ENCODE results near the gene HES5. TPM values are rescaled to one million over a fixed set of nuclear protein-coding genes. Genes with fewer than 3 reads are reported as not detected.

Gene HES5
- total RNA-seq, 2 experiments from 2014 or later = not detected

DNA sequence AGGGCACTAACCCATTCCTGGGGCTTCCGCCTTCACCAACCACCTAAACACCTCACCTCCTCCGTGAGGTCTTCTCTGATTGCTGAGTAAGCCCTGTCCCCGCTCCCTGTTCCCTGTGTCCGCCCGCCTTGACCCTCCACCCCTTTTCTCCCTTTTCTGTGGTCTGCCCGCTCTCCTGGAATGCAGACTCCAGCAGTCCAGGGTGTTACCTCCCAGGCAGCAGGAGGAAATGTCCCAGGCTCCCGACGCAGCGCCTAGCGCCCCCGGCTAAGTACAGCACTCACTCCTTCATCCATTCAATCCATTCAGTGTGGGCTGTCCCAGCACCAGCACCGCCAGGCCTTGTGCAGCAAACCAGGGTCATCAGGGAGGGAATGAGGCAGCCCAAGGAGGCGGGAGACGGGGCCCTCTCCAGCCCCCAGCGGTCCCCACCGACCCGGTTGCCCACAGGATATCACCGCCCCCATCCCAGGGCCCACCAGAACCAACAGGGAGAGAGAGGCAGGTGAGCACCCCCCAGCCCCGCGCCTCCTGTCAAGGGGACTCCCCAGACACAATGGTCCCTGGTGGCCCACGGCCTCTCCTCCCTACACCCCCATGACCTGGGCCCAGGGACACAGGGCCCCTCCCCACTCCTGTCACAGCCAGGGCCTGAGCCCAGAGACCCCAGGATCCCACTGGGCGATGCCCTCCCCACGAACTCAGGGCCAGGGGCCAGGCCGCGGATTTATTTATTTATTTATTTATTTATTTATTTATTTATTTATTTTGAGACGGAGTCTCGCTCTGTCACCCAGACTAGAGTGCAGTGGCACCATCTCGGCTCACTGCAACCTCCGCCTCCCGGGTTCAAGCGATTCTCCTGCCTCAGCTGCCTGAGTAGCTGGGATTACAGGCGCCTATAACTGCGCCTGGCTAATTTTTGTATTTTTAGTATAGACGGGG is 36.3 kb upstream of the HES5 start:
- no TSS peak for BruUV-seq (replicated peaks)
- Histone ChIP-seq H4K20me1 (ENCODE audit: insufficient read depth, low read length) (no peaks in the 10 kb centered on the region), H2AFZ (ENCODE audit: low read length) (no peak overlapping the region), H3K4me1 (ENCODE audit: insufficient read depth, low read length, poor library complexity, severe bottlenecking) (no peaks in the 10 kb centered on the region), H3K9me3 (ENCODE audit: low read length) (no peaks in the 10 kb centered on the region), H3K79me2 (ENCODE audit: insufficient read depth, low read depth, low read length) (no peaks in the 10 kb centered on the region), H3K4me3 (ENCODE audit: low read depth, low read length, poor library complexity, severe bottlenecking) (no peak overlapping the region), H3K4me2 (ENCODE audit: low read length) (no peak overlapping the region), H3K36me3 (ENCODE audit: insufficient read depth, low read length) (no peaks in the 10 kb centered on the region), H3K27ac (ENCODE audit: low read depth, low read length, poor library complexity, severe bottlenecking) (no peak overlapping the region), H3K9me2 (ENCODE audit: insufficient read depth, low read length) (no peaks in the 10 kb centered on the region)
- DNase-seq (ENCODE audit: low spot score) = no peak
- TF ChIP-seq, protein P1, sequence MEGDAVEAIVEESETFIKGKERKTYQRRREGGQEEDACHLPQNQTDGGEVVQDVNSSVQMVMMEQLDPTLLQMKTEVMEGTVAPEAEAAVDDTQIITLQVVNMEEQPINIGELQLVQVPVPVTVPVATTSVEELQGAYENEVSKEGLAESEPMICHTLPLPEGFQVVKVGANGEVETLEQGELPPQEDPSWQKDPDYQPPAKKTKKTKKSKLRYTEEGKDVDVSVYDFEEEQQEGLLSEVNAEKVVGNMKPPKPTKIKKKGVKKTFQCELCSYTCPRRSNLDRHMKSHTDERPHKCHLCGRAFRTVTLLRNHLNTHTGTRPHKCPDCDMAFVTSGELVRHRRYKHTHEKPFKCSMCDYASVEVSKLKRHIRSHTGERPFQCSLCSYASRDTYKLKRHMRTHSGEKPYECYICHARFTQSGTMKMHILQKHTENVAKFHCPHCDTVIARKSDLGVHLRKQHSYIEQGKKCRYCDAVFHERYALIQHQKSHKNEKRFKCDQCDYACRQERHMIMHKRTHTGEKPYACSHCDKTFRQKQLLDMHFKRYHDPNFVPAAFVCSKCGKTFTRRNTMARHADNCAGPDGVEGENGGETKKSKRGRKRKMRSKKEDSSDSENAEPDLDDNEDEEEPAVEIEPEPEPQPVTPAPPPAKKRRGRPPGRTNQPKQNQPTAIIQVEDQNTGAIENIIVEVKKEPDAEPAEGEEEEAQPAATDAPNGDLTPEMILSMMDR (conservative IDR thresholded peaks at IDR 0.05; ENCODE audit: low read length) = no peak
- TF ChIP-seq EZH2phosphoT487 (IDR thresholded peaks at IDR 0.05; ENCODE audit: borderline replicate concordance, low read depth, low read length) = no peak
- ChIA-PET POLR2A (no interaction called here), CTCF (ENCODE audit: unreplicated experiment) (no interaction called here)
- intact Hi-C loops (cut with micrococcal nuclease; ENCODE audit: unreplicated experiment) = no loop called here

DNA sequence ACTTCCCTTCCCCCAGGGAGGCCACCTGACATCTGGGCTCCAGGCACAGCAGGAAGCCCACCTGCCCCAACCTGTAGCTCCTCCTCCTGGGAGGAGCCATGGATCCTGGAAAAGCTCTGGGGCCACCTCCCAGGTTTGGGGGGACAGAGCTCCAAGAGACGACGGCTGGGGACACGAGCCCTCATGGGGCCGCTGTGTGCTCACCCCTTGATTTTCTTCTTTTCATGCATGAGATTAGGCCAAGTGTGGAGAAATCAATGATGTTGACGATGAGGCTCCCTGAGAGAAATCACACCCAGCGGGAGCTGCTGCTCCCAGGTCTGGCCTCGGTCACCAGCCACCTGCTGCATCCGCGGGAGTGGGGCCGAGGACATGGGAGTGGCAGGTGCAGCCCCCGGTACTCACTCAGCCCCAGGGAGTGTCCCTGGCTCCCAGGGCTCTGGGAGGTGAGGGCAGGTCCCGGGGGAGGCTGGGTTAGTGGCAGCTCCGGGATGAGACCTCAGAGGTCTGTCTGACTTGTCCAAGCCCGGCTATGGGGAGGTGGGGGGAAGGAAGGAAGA is 34.8 kb upstream of the HES5 start:
- no peaks in the 10 kb centered on the region for H3K9me2 ChIP-seq (ENCODE audit: insufficient read depth, low read length)
- H4K20me1 ChIP-seq (ENCODE audit: insufficient read depth, low read length) = no peaks in the 10 kb centered on the region
- TF ChIP-seq, protein P1 (conservative IDR thresholded peaks at IDR 0.05; ENCODE audit: low read length) = no peak
- no peak for TF ChIP-seq EZH2phosphoT487 (IDR thresholded peaks at IDR 0.05; ENCODE audit: borderline replicate concordance, low read depth, low read length)
- POLR2A ChIA-PET = interaction anchor here (0.8 kb wide), 1 partner anchor 163 kb away, joined by 6 read pairs; no protein-coding TSS in a partner anchor
- no peak overlapping the region for H2AFZ ChIP-seq (ENCODE audit: low read length)
- H3K27ac ChIP-seq (ENCODE audit: low read depth, low read length, poor library complexity, severe bottlenecking) = no peak overlapping the region
- BruUV-seq (replicated peaks) = no TSS peak
- no peak overlapping the region for H3K4me2 ChIP-seq (ENCODE audit: low read length)
- no peaks in the 10 kb centered on the region for H3K9me3 ChIP-seq (ENCODE audit: low read length)
- H3K79me2 ChIP-seq (ENCODE audit: insufficient read depth, low read depth, low read length) = no peaks in the 10 kb centered on the region
- H3K4me3 ChIP-seq (ENCODE audit: low read depth, low read length, poor library complexity, severe bottlenecking) = no peak overlapping the region
- CTCF ChIA-PET (ENCODE audit: unreplicated experiment) = no interaction called here
- no peaks in the 10 kb centered on the region for H3K36me3 ChIP-seq (ENCODE audit: insufficient read depth, low read length)
- no peaks in the 10 kb centered on the region for H3K4me1 ChIP-seq (ENCODE audit: insufficient read depth, low read length, poor library complexity, severe bottlenecking)
- no peak for DNase-seq (ENCODE audit: low spot score)
- intact Hi-C loops (cut with micrococcal nuclease; ENCODE audit: unreplicated experiment) = no loop called here
